ENCODE results near the gene OR4D5.

Gene OR4D5

GRCh38 chr11:123939317-123939716 is at the start of gene OR4D5:
Gene OR4D5 (plus strand): TSS chr11:123939617. CDS start chr11:123939617, 0 bp downstream.
- DNase-seq, result no peak

- no peak for DNase-seq
Observed at GRCh38 chr11:123892031-123892430, 47.4 kb upstream of the OR4D5 start.

- DNase-seq, result no peak
Observed at GRCh38 chr11:123899792-123900191, 39.6 kb upstream of the OR4D5 start.

GRCh38 chr11:123901867-123902266 is 37.5 kb upstream of the OR4D5 start, which contains the start of gene OR8D4:
Gene OR8D4 (plus strand): TSS chr11:123902167. CDS start chr11:123906432, 4,265 bp downstream.
- no peak for DNase-seq

GRCh38 chr11:123903932-123904331 is 35.5 kb upstream of the OR4D5 start:
- no peak for DNase-seq

- no peak for DNase-seq
Observed at GRCh38 chr11:123904932-123905331, 34.5 kb upstream of the OR4D5 start.

- DNase-seq, result no peak
Observed at GRCh38 chr11:123905826-123906225, 33.6 kb upstream of the OR4D5 start.

- DNase-seq, result no peak
Observed at GRCh38 chr11:123920943-123921342, 18.5 kb upstream of the OR4D5 start.

GRCh38 chr11:123924027-123924426 is 15.4 kb upstream of the OR4D5 start:
- DNase-seq, result no peak

- no peak for DNase-seq
Observed at GRCh38 chr11:123942413-123942812, 3.0 kb downstream of the OR4D5 start.

- no peak for DNase-seq
Observed at GRCh38 chr11:123943738-123944137, 4.3 kb downstream of the OR4D5 start, which contains the start of gene OR6T1. Gene OR6T1 (minus strand): TSS chr11:123943838. CDS start chr11:123943838, 0 bp downstream.

- DNase-seq, result no peak
Observed at GRCh38 chr11:123945132-123945531, 5.7 kb downstream of the OR4D5 start.

GRCh38 chr11:123956752-123957151 is 17.3 kb downstream of the OR4D5 start:
- DNase-seq, result no peak

- no peak for DNase-seq
Observed at GRCh38 chr11:123973816-123974215, 34.4 kb downstream of the OR4D5 start.

GRCh38 chr11:123976770-123977560 is 37.5 kb downstream of the OR4D5 start:
- no peak for DNase-seq

- no peak for DNase-seq
Observed at GRCh38 chr11:123977731-123978347, 38.4 kb downstream of the OR4D5 start, which contains the start of gene OR10S1. Gene OR10S1 (minus strand): TSS chr11:123977781. CDS start chr11:123977664, 117 bp downstream.

- DNase-seq, result no peak
Observed at GRCh38 chr11:123979311-123979710, 39.9 kb downstream of the OR4D5 start.
